Nasal cavity respiratory epithelium epithelial cell of viscerocranial mucosa (primary cell): ENCODE data around the gene MED27. TPM values are rescaled to one million over a fixed set of nuclear protein-coding genes. Genes with fewer than 3 reads are reported as not detected.

Experiments used
- total RNA-seq: library from RNA; depleted of rRNA; stranded (reverse); fragments of >200 nt; gene quantifications from 2 replicates; pipeline ENCODE4 v1.2.3, GENCODE V29; 2014

The MED27 gene, protein sequence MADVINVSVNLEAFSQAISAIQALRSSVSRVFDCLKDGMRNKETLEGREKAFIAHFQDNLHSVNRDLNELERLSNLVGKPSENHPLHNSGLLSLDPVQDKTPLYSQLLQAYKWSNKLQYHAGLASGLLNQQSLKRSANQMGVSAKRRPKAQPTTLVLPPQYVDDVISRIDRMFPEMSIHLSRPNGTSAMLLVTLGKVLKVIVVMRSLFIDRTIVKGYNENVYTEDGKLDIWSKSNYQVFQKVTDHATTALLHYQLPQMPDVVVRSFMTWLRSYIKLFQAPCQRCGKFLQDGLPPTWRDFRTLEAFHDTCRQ
- 20.0 and 22.2 TPM in 2 replicates for total RNA-seq

DNA sequence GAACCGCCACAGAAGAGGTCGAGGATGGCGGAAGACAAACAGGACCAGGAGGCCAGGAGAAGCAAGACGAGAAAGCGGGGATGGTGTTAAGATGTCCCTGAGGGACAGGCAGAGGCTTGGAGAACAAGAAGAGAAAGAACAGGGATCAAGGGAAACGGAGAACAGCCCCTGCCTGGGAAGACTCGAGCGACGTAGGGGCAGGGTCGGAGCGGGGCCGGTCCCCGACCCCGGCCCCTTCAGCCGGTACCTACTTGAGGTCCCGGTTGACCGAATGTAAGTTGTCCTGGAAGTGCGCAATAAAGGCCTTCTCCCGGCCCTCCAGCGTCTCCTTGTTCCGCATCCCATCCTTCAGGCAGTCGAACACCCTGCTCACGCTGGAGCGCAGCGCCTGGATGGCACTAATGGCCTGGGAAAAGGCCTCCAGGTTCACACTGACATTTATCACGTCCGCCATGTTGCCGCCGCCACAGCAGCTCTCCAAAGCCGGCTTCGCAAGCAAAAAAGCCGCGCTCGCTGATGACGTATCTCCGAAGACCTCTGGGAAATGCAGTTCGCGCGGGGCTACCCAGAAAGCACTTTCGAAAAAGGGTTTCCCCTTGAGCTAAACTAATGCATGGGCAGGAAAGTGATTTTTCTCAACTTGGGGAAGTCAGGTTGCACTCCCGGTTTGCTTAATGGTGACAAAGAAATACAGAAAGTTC lies at the start of gene MED27:
MED27 (minus strand) TSS at position 477 of the 701 bp plus-strand sequence; CDS start at position 454, 23 bp downstream.

Other genes starting within 250 kb of the MED27 start
- not detected in 2 replicates for gene NTNG2, start 82.2 kb upstream of the MED27 start, total RNA-seq